ENCODE measurements around the gene EFS. TPM values are rescaled to one million over a fixed set of nuclear protein-coding genes. Genes with fewer than 3 reads are reported as not detected.

The EFS gene
- total RNA-seq, 1 donor from 2014 or later, result not detected

Other genes starting within 250 kb of the EFS start
- not detected in 2 replicates for gene CEBPE, start 245.9 kb downstream of the EFS start, total RNA-seq
- gene SLC7A8, start 181.5 kb downstream of the EFS start, total RNA-seq, result 5.3 and 5.4 TPM in 2 replicates
- not detected in 2 replicates for gene RNF212B, start 127.2 kb downstream of the EFS start, total RNA-seq
- gene HOMEZ, start 79.0 kb downstream of the EFS start, total RNA-seq, result 13.3 and 13.7 TPM in 2 replicates
- gene PPP1R3E, start 62.3 kb downstream of the EFS start, total RNA-seq, result 20.3 and 21.3 TPM in 2 replicates
- gene BCL2L2, start 58.3 kb downstream of the EFS start, total RNA-seq, result 9.3 and 10.1 TPM in 2 replicates
- gene PABPN1, start 43.7 kb downstream of the EFS start, total RNA-seq, result 241 and 259 TPM in 2 replicates
- 2.9 and 3.2 TPM in 2 replicates for gene SLC22A17, start 12.3 kb downstream of the EFS start, total RNA-seq
- not detected in 2 replicates for gene IL25, start 7.6 kb upstream of the EFS start, total RNA-seq
- not detected in 2 replicates for gene CMTM5, start 11.9 kb upstream of the EFS start, total RNA-seq
- gene MYH6, start 43.1 kb upstream of the EFS start, total RNA-seq, result 0.11 and 0.14 TPM in 2 replicates
- gene MYH7, start 70.5 kb upstream of the EFS start, total RNA-seq, result 0.02 TPM in 1 of 2 replicates, not detected in the other
- gene NGDN, start 104.5 kb upstream of the EFS start, total RNA-seq, result 65.6 and 65.7 TPM in 2 replicates
- gene ZFHX2, start 186.6 kb upstream of the EFS start, total RNA-seq, result 2.0 and 2.5 TPM in 2 replicates
- 12.8 and 13.7 TPM in 2 replicates for gene THTPA, start 191.1 kb upstream of the EFS start, total RNA-seq
- gene AP1G2, start 202.6 kb upstream of the EFS start, total RNA-seq, result 164 and 170 TPM in 2 replicates
- 0.09 TPM in 2 replicates for gene JPH4, start 213.6 kb upstream of the EFS start, total RNA-seq

All from activated T-helper 2 cell treated with anti-CD3 and anti-CD28 coated beads, Interferon-gamma antibody, Interleukin-2, Interleukin-4, amounts not matched to agents 10 μg/mL and 5 μg/mL and 100 μg/mL, durations not matched to agents 14 hours and 24 hours and 36 hours (primary cell).